Thyroid gland (tissue), 4 donors: ENCODE results near the gene FAM78A. TPM values are rescaled to one million over a fixed set of nuclear protein-coding genes. Genes with fewer than 3 reads are reported as not detected.

Experiments used
- DNase-seq, 2 donors: peaks; one replicate each; pipeline ENCODE4 v3.0.0-alpha.2; 2019
- H3K27ac ChIP-seq, 3 donors: fragments of 200-600 bp; sonication (generic); 1 replicate in 2 of 3; 2 replicates in 1 of 3; pipeline ENCODE4 v1.5.1; 2016 to 2019; ENCODE audit warnings: mild to moderate bottlenecking in 1 of 3, moderate library complexity in 1 of 3
- H3K27me3 ChIP-seq: fragments of 200-600 bp; sonication (generic); one replicate; pipeline ENCODE4 v1.5.1; 2019
- H3K36me3 ChIP-seq, 2 donors: fragments of 200-600 bp; sonication (generic); one replicate each; pipeline ENCODE4 v1.5.1; 2016 to 2019
- H3K4me1 ChIP-seq, 2 donors: fragments of 200-600 bp; sonication (generic); one replicate each; pipeline ENCODE4 v1.5.1; 2017 to 2019
- H3K4me3 ChIP-seq, 3 donors: fragments of 200-600 bp; sonication (generic); replicated peaks in 1 of 3; 1 replicate in 2 of 3; 2 replicates in 1 of 3; pipeline ENCODE4 v1.5.1; 2016; ENCODE audit warnings: mild to moderate bottlenecking in 1 of 3
- H3K9me3 ChIP-seq: fragments of 200-600 bp; sonication (generic); one replicate; pipeline ENCODE4 v1.5.1; 2017
- POLR2A ChIP-seq, 2 donors: fragments of 450-650 bp; IDR thresholded peaks; one replicate each; pipeline ENCODE4 v1.6.1; 2017; ENCODE audit warnings: antibody characterized with exemption in 2 of 2, mild to moderate bottlenecking in 2 of 2, moderate library complexity in 1 of 2
- WGBS, 2 donors: methylation state at CpG; one replicate each; pipeline ENCODE4 v1.1.5; 2017; 5-methylcytosine and 5-hydroxymethylcytosine counted together
- intact Hi-C: fragments of 100-400 bp; cut with DNase I; formaldehyde crosslinking; loops from one replicate; pipeline ENCODE4 v1.15.1; 2023
- total RNA-seq, 4 donors: library from RNA; depleted of rRNA; stranded (reverse); fragments of >200 nt; gene quantifications; one replicate each; pipeline ENCODE4 v1.2.3, GENCODE V29; 2016
- TF ChIP-seq, protein P1 (sequence below), 6 experiments: fragments of 200-600 bp in 3 of 6; fragments of 450-650 bp in 3 of 6; sonication (generic) in 3 of 6; IDR thresholded peaks; one replicate each; pipeline ENCODE4 v1.5.1; 2016 to 2019; ENCODE audit warnings: antibody characterized with exemption in 6 of 6, mild to moderate bottlenecking in 2 of 6, inconsistent platforms in 1 of 6, moderate library complexity in 1 of 6

Gene FAM78A
- total RNA-seq, 4 donors from 2014 or later: 1.1 to 3.4 (median 1.6) TPM

DNA sequence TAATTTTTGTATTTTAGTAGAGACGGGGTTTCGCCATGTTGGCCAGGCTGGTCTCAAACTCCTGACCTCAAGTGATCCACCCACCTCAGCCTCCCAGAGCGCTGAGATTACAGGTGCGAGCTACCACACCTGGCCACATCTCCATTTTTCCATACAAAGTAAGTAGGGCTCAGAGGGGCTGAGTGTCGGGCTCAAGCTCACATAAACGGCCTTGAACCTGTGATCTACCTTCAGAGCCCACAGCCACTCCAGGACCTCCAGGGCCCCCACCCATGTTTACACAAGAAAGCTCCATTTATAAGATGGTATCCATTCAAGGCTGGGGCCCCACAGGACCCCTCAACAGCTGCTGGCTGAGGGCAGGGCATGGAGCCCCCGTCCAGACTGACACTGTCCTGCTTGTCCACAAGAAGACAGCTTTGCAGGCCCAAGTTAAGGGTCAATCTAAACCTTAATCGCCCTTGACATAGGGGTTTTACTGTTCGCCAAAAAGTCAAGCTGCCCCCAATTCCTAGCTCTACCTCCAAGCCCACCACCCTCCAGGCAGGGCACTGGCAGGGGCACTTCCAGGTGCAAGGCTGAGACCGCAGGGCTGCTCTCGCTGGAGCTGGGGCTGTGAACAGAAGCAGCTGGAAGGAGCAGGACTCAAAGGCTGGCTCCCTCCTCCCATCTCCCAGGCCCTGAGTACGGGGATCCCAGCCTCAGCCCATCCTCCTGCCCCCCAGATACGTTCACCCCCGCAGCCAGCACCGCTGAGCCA is 18.9 kb downstream of the FAM78A start:
- intact Hi-C loops: no loop called here
- TF ChIP-seq, protein P1, sequence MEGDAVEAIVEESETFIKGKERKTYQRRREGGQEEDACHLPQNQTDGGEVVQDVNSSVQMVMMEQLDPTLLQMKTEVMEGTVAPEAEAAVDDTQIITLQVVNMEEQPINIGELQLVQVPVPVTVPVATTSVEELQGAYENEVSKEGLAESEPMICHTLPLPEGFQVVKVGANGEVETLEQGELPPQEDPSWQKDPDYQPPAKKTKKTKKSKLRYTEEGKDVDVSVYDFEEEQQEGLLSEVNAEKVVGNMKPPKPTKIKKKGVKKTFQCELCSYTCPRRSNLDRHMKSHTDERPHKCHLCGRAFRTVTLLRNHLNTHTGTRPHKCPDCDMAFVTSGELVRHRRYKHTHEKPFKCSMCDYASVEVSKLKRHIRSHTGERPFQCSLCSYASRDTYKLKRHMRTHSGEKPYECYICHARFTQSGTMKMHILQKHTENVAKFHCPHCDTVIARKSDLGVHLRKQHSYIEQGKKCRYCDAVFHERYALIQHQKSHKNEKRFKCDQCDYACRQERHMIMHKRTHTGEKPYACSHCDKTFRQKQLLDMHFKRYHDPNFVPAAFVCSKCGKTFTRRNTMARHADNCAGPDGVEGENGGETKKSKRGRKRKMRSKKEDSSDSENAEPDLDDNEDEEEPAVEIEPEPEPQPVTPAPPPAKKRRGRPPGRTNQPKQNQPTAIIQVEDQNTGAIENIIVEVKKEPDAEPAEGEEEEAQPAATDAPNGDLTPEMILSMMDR (IDR thresholded peaks at IDR 0.05): no peak
- TF ChIP-seq POLR2A (IDR thresholded peaks at IDR 0.05): no peak
- H3K4me1 ChIP-seq: no peaks in the 10 kb centered on the region
- 93 to 94% methylated on average over 13 to 15 of the region's 15 CpGs for WGBS, 2 donors
- no peaks in the 10 kb centered on the region for H3K36me3 ChIP-seq
- no peak for DNase-seq
- no peak overlapping the region for H3K27ac ChIP-seq
- H3K9me3 ChIP-seq: no peaks in the 10 kb centered on the region
- H3K27me3 ChIP-seq: no peaks in the 10 kb centered on the region
- no peak overlapping the region for H3K4me3 ChIP-seq

- no peaks in the 10 kb centered on the region for H3K4me1 ChIP-seq
- no peak for DNase-seq
- no peak overlapping the region for H3K27ac ChIP-seq
- no peak overlapping the region for H3K4me3 ChIP-seq
- no peaks in the 10 kb centered on the region for H3K36me3 ChIP-seq
- intact Hi-C loops: no loop called here
- no peak for TF ChIP-seq POLR2A (IDR thresholded peaks at IDR 0.05)
- TF ChIP-seq, protein P1 (IDR thresholded peaks at IDR 0.05): no peak
- H3K9me3 ChIP-seq: no peaks in the 10 kb centered on the region
- H3K27me3 ChIP-seq: no peaks in the 10 kb centered on the region
- 83 to 86% methylated on average over 6 to 8 of the region's 8 CpGs for WGBS, 2 donors
These were observed 20.6 kb downstream of the FAM78A start for GRCh38 chr9:131255676-131256197.

- WGBS, 2 donors: 89 to 91% methylated on average over 14 of the region's 14 CpGs
- TF ChIP-seq POLR2A (IDR thresholded peaks at IDR 0.05): no peak
- TF ChIP-seq, protein P1 (IDR thresholded peaks at IDR 0.05): no peak
- Histone ChIP-seq H3K36me3 (no peaks in the 10 kb centered on the region), H3K9me3 (no peaks in the 10 kb centered on the region), H3K4me3 (no peak overlapping the region), H3K4me1 (no peaks in the 10 kb centered on the region), H3K27me3 (no peaks in the 10 kb centered on the region), H3K27ac (no peak overlapping the region)
- DNase-seq: no peak
- intact Hi-C loops: no loop called here
These were observed 21.7 kb downstream of the FAM78A start for GRCh38 chr9:131254626-131255025.

DNA sequence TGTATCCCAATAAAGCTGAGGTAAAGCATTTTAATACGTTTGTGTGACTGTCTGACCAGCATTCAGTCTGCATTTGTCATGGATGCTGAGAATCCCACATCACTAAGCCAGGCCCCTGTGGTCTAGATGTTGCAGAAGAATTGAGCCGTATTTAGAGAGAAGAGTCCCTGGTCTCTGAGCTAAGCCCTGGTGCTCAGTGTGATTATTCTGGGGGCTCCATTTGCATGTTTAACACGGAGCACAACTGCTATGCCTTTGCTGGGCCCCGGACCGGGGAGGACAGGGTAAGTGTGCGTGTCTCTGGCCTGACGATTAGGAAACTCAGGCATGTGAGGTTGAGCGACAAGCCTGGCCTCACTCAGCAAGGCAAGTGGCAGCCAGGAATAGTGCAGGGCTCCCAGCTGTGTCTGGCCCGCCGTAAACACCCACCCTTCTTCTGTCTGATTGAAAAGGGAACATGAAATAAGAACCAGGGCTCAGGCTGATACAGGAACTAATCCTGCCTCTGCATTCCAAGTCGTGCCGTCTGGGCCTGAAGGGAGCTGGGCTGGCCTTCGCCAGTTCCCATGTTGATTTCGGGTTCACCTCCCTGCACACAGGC is 22.3 kb downstream of the FAM78A start:
- no peak for DNase-seq
- 67 to 80% methylated on average over 8 to 14 of the region's 14 CpGs for WGBS, 2 donors
- intact Hi-C loops: no loop called here
- Histone ChIP-seq H3K36me3 (no peaks in the 10 kb centered on the region), H3K9me3 (no peaks in the 10 kb centered on the region), H3K27me3 (no peaks in the 10 kb centered on the region), H3K4me1 (no peaks in the 10 kb centered on the region), H3K27ac (no peak overlapping the region), H3K4me3 (no peak overlapping the region)
- TF ChIP-seq, protein P1 (IDR thresholded peaks at IDR 0.05): no peak
- no peak for TF ChIP-seq POLR2A (IDR thresholded peaks at IDR 0.05)

GRCh38 chr9:131252120-131252519 is 24.2 kb downstream of the FAM78A start:
- Histone ChIP-seq H3K27ac (no peak overlapping the region), H3K9me3 (no peaks in the 10 kb centered on the region), H3K27me3 (no peaks in the 10 kb centered on the region), H3K36me3 (no peaks in the 10 kb centered on the region), H3K4me3 (no peak overlapping the region), H3K4me1 (no peaks in the 10 kb centered on the region)
- intact Hi-C loops: no loop called here
- no peak for TF ChIP-seq POLR2A (IDR thresholded peaks at IDR 0.05)
- TF ChIP-seq, protein P1 (IDR thresholded peaks at IDR 0.05): no peak
- WGBS, 2 donors: 78 to 88% methylated on average over 11 to 21 of the region's 23 CpGs
- DNase-seq: no peak
